Left lobe of liver (tissue), 2 donors: ENCODE data around the gene SLC8A3. TPM values are rescaled to one million over a fixed set of nuclear protein-coding genes. Genes with fewer than 3 reads are reported as not detected.

Source experiments
- ATAC-seq: fragments of 200-7000 bp; cut with Tn5 transposase; one replicate; pipeline ENCODE4 v1.9.1; 2020; ENCODE audit warnings: mild to moderate bottlenecking, moderate library complexity
- DNase-seq: peaks from one replicate; pipeline ENCODE4 v3.0.0-alpha.2; 2020; ENCODE audit warnings: low spot score
- total RNA-seq: library from RNA; stranded (reverse); gene quantifications from one replicate; pipeline ENCODE4 v1.2.1, GENCODE V29; 2021
- donor health status: DM: no; HTN: no; CAD: no; lungs with moderate emphysema.
- donor health status: DM: no; HTN: yes; CAD: no.

The SLC8A3 gene
- total RNA-seq, 1 donor from 2014 or later = 0.05 TPM

DNA sequence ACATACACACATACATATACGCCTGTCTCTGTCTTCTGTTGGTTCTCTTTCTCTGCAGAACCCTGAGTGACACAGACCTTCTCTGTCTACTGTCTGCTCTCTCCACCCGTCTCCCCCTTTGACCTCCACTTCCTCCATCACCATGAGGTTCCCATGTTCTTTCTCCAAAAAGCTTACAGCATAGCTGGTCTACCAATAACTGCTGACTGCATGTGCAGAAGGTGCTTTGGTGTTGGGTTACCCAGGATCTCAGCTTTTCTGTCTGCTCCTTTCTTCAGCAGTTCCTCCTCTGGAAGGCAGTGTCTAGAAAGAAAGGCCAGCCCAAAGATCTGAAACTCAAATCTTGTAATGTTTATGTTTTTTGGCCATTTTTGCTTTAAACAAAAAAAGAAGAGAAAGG is 184.0 kb downstream of the SLC8A3 start:
- DNase-seq (no peak), ATAC-seq (no peak)

DNA sequence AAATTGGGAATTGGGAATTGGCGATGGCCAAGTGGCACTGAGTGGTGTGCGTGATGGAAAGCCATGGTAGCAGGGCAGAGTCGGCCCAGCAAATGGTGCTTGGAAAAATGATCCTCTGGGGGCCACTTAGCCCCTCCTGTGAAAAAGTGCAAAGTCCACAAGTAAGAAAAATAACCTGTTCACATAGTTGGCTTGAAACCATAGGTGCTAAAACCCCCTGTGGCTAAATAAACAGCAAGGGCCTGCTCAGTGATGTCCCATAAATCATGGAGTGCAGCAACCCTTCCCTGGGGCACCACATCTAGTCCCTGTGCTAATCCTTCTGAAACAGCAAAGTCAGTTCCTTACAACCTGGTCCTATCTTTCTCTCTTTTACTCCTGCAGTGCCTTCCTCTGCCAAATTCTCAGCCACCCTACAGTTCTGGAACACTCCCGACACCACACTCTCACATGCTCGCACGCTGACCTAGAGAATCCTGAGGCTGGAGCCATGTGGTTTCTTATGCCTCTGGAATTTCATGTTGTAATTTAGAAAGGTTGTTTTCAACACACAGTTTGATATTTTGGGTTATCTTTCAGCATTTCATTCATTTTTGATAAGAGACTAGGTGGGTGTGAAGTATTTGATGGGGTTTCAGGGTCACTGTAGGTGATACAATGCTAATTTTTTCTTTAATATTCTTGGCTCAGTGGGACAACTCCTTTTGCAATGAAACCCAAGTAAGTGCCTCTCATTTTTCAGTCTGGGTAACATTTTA is 186.0 kb downstream of the SLC8A3 start:
- ATAC-seq = no peak
- no peak for DNase-seq

DNA sequence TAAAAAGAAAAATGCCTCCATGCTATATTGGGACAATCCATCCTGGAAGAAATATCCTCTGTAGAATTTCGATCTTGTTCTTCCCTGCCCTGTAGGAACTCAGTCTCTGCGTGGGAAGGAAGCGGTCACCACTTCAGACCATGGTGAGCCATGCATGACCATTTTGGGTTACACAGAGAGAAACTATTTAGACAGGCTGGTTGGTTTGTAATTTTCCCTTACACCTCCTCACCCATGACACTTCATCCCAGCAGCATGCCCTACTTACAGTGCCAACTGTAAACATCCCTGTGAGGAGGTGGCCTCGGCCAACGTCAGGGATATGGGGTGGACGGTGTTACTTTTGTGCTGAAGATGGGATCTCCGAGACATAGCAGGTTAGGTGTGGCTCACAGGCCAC is 188.2 kb downstream of the SLC8A3 start:
- no peak for ATAC-seq
- DNase-seq = no peak

DNA sequence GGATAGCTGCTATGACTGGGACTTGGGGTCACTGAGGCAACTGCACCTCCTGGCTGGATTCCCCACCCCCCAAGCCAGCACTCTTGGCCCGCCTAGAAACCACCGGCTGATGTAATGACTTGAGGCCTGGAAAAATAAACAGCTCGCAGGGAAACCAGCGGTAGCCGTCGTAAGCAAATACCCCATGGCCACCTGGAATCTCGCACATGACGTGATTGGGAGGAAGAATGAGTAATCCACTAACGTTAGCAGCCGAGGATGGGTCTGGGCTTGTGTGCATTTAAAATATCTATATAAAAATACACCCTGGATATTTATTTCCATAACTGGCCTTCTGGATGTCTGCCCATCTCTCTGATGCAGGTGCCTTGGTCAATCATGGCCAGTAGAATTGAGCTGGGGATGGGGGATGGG is 189.5 kb downstream of the SLC8A3 start:
- ATAC-seq = no peak

DNA sequence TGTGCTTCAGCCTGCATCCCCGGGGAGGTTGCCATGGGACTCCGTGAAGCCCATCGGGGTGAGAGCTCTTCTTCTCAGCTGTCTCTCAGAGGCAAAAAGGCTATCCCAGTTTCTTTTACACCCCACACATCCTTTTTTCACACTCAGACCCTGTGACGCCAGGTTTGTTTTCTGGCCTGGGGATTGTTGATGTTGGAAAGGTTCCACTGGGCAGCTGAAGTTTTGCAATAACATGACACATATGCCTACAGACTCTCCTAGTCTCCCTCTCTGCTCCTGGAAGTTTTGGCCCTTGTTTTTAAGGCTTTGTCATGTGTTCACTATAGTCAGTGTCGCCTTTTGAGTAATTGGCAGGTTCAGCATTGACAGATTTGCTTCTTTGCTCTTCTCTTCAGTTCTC is 190.9 kb downstream of the SLC8A3 start:
- peak; percentile 81 for DNase-seq
- peak; percentile 88 for ATAC-seq

More for the DNA sequence above, 189.5 kb downstream of the SLC8A3 start:
- DNase-seq = no peak

DNA sequence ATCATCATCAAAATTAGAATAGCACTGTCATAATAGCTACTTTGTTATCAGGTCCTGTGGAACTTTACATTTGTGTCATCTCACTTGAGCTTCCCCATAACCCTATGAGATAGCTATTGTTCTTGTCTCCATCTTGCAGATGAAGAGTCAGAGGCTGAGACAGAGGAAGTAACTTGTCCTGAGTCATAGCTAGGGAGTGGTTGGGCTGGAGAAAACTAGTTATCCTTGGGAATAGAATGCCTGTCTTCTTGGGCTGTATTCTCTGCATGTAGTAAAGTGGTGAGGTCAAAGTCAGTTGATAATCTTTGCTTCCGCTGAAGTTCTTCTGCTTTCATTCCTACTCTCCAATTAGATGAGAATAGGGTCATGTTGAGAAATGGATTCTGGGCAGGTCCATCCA is 192.5 kb downstream of the SLC8A3 start:
- ATAC-seq (no peak), DNase-seq (no peak)

Other genes with a start within 250 kb of the SLC8A3 start
- gene COX16, start 170.7 kb upstream of the SLC8A3 start, total RNA-seq = 18.9 TPM
- gene SYNJ2BP, start 228.1 kb upstream of the SLC8A3 start, total RNA-seq = 22.2 TPM